H1 (cell line): ENCODE measurements around the gene SLAIN2.

Experiments used
- BRCA1 ChIP-seq: IDR thresholded peaks from 2 replicates; pipeline ENCODE4 v1.6.1; 2012; ENCODE audit warnings: low read depth, low read length, improper control_type of control experiment
- CEBPB ChIP-seq: IDR thresholded peaks from 2 replicates; pipeline ENCODE4 v1.6.1; 2012; ENCODE audit warnings: low read depth, low read length
- EP300 ChIP-seq, 2 experiments: IDR thresholded peaks; 1 replicate in 1 of 2; 2 replicates in 1 of 2; pipeline ENCODE4 v1.6.1; 2011 to 2012; ENCODE audit warnings: low read depth in 2 of 2, low read length in 2 of 2, mild to moderate bottlenecking in 2 of 2, borderline replicate concordance in 1 of 2, inconsistent platforms in 1 of 2, moderate library complexity in 1 of 2
- EZH2 ChIP-seq: fragments of 200-600 bp; sonication (generic); IDR thresholded peaks from 2 replicates; pipeline ENCODE4 v1.7.1; 2012; ENCODE audit warnings: low read depth, mild to moderate bottlenecking, moderate library complexity, low read length, inconsistent platforms; ENCODE audit not compliant: severe bottlenecking
- JUN ChIP-seq: IDR thresholded peaks from 2 replicates; pipeline ENCODE4 v1.6.1; 2011; ENCODE audit warnings: low read depth, mild to moderate bottlenecking, improper control_type of control experiment, low read length
- POLR2A ChIP-seq, 2 experiments: IDR thresholded peaks; 1 replicate in 1 of 2; 2 replicates in 1 of 2; pipeline ENCODE4 v1.6.1; 2011; ENCODE audit warnings: low read depth in 2 of 2, low read length in 2 of 2, mild to moderate bottlenecking in 2 of 2; ENCODE audit errors: control extremely low read depth in 1 of 2
- RXRA ChIP-seq: IDR thresholded peaks from 2 replicates; pipeline ENCODE4 v1.6.1; 2011; ENCODE audit warnings: low read depth, mild to moderate bottlenecking, low read length, moderate library complexity; ENCODE audit not compliant: insufficient read depth
- SIN3A ChIP-seq, 2 experiments: IDR thresholded peaks in 1 of 2; conservative IDR thresholded peaks in 1 of 2; 2 replicates each; pipeline ENCODE4 v1.6.1; 2011 to 2012; ENCODE audit warnings: low read length in 2 of 2, improper control_type of control experiment in 1 of 2, low read depth in 1 of 2, mild to moderate bottlenecking in 1 of 2
- SIX5 ChIP-seq: IDR thresholded peaks from 2 replicates; pipeline ENCODE4 v1.6.1; 2011; ENCODE audit warnings: mild to moderate bottlenecking, low read depth, low read length
- TAF7 ChIP-seq: optimal IDR thresholded peaks from 2 replicates; pipeline ENCODE3; 2011; ENCODE audit warnings: low read depth, mild to moderate bottlenecking, inconsistent platforms, low read length, moderate library complexity, borderline replicate concordance
- YY1 ChIP-seq: IDR thresholded peaks from 2 replicates; pipeline ENCODE4 v1.6.1; 2011; ENCODE audit warnings: low read depth, mild to moderate bottlenecking, low read length
- ZNF274 ChIP-seq: IDR thresholded peaks from 2 replicates; pipeline ENCODE4 v1.7.0; 2012; ENCODE audit warnings: low read length, borderline replicate concordance; ENCODE audit errors: extremely low read depth
- TF ChIP-seq, protein P1 (sequence below): IDR thresholded peaks from 2 replicates; pipeline ENCODE4 v1.6.1; 2012; ENCODE audit warnings: inconsistent platforms
- TF ChIP-seq, protein P2 (sequence below), 3 experiments: IDR thresholded peaks; 1 replicate in 2 of 3; 2 replicates in 1 of 3; pipeline versions ENCODE4 v1.5.1 to v1.6.1; 2011; ENCODE audit warnings: low read length in 3 of 3, mild to moderate bottlenecking in 3 of 3, inconsistent platforms in 2 of 3, low read depth in 1 of 3, moderate library complexity in 1 of 3; ENCODE audit not compliant: insufficient read depth in 1 of 3; ENCODE audit errors: control extremely low read depth in 1 of 3

DNA sequence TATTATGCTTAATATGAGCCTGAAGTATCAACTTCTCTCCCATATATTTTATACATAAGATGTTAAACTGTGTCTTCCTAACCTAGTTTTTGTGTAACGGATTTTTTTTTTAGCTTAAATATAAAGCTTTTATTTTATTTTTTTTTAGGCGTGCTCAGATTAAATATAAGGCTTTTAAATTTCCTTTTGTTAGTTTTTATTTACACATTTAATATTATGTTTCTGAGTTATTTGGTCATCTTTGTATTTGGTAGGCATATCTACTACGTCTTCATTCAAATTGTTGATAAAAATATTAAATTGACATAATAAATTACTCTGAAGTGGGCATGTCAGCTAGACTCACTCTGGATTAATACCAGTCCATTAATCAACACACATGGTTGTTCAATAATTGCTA lies 4.2 kb downstream of the SLAIN2 start:
- TF ChIP-seq CEBPB (no peak), RXRA (no peak), EP300 (IDR thresholded peaks at IDR 0.05; ENCODE audit: borderline replicate concordance in 1 of 2, low read depth in 2 of 2, low read length in 2 of 2) (no peak), SIN3A (conservative IDR thresholded peaks at IDR 0.05 in 1 of 2, IDR thresholded peaks at IDR 0.05 in 1 of 2; ENCODE audit: low read depth in 1 of 2, low read length in 2 of 2) (no peak), JUN (no peak), BRCA1 (no peak), POLR2A (IDR thresholded peaks at IDR 0.05; ENCODE audit: control extremely low read depth in 1 of 2, low read depth in 2 of 2, low read length in 2 of 2) (no peak), TAF7 (no peak), EZH2 (no peak), ZNF274 (no peak), SIX5 (no peak), YY1 (no peak)
- TF ChIP-seq, protein P1, sequence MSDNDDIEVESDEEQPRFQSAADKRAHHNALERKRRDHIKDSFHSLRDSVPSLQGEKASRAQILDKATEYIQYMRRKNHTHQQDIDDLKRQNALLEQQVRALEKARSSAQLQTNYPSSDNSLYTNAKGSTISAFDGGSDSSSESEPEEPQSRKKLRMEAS: no peak
- TF ChIP-seq, protein P2, sequence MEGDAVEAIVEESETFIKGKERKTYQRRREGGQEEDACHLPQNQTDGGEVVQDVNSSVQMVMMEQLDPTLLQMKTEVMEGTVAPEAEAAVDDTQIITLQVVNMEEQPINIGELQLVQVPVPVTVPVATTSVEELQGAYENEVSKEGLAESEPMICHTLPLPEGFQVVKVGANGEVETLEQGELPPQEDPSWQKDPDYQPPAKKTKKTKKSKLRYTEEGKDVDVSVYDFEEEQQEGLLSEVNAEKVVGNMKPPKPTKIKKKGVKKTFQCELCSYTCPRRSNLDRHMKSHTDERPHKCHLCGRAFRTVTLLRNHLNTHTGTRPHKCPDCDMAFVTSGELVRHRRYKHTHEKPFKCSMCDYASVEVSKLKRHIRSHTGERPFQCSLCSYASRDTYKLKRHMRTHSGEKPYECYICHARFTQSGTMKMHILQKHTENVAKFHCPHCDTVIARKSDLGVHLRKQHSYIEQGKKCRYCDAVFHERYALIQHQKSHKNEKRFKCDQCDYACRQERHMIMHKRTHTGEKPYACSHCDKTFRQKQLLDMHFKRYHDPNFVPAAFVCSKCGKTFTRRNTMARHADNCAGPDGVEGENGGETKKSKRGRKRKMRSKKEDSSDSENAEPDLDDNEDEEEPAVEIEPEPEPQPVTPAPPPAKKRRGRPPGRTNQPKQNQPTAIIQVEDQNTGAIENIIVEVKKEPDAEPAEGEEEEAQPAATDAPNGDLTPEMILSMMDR (IDR thresholded peaks at IDR 0.05; ENCODE audit: control extremely low read depth in 1 of 3, insufficient read depth in 1 of 3, low read depth in 1 of 3, low read length in 3 of 3): no peak
